SKM-1 treated with dmso at 0.1 percent for 144 hours (cell line): ENCODE data around the gene PAMR1.

Experiments used
- DNase-seq: peaks from one replicate; lab custom pipeline; 2025; ENCODE audit not compliant: unreplicated experiment; lab: John Stamatoyannopoulos, UW

PAMR1 gene

DNA sequence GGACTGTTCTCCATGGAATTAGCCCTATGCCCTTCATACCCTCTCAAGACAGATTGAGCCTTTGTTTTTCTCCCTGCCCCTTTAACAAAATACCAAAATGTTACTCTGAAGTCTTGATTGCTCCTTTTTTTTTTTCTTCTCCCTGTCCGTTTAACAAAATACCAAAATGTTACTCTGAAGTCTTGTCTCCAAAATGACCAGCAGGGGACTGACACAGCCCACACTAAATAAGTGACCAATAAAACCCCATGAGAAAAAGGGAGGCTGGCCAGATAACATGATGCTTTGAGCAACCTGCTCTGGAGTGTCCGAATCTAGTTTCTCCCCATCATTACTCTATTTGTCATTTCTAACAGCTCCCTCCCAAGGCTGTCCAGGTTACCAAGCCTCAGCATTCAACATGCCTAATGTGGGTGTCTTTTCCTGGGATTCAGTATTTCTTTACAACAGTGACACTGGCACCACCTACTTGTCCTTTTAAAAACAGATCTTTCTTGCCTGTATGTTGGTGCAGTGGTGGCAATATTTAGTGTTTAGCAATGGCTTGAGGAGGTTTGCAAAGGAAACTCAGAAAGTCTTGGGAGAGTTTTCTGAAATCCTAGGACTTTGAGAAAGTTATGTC lies 63.4 kb downstream of the PAMR1 start:
- DNase-seq, result no peak

GRCh38 chr11:35459489-35459888 lies 65.9 kb downstream of the PAMR1 start:
- no peak for DNase-seq

GRCh38 chr11:35458846-35459245 lies 66.6 kb downstream of the PAMR1 start:
- no peak for DNase-seq

GRCh38 chr11:35454362-35454761 lies 71.1 kb downstream of the PAMR1 start:
- no peak for DNase-seq

- DNase-seq, result no peak
These were observed 88.7 kb downstream of the PAMR1 start for GRCh38 chr11:35436581-35437250.

GRCh38 chr11:35433588-35433987 lies 91.8 kb downstream of the PAMR1 start:
- no peak for DNase-seq

DNA sequence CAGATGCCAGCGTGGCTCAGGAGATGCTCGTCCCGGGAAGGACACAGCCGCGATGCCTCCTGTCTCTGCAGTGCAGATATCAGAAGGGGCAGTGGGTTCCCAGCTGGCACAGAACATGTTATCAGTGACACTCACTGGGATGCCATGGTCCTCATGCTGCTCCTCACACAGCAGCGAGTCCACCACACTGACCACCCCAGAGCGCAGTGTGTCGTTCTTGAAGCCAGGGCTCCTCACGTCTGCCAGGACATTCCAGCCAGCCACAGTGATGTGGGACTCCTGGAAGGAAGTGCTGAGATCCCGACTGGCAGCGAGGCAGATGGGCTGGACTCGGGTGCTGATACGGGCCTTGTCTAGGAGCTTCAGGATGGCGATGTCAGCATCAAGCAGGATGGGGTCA lies 93.0 kb downstream of the PAMR1 start:
- DNase-seq, result no peak

GRCh38 chr11:35427071-35427470 lies 98.3 kb downstream of the PAMR1 start:
- DNase-seq, result no peak

DNA sequence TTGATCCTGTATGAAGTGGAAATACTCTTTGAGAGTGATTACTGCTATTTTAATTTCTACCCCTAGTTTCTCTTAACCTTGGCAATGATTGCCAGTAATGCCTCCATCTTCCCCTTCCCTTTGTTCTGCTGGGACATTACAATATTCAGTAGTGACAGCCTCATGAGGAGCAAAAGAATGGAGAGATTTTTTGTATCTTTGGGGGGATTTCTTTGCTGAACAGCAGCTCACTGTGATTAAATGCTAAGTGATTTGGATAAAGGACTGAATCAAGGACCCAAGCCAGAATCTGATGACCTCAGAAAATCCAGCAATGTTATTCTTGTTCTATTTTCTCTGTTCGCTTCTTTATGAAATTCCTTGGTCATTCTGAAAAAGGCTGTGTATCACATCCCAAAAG lies 99.1 kb downstream of the PAMR1 start:
- no peak for DNase-seq

DNA sequence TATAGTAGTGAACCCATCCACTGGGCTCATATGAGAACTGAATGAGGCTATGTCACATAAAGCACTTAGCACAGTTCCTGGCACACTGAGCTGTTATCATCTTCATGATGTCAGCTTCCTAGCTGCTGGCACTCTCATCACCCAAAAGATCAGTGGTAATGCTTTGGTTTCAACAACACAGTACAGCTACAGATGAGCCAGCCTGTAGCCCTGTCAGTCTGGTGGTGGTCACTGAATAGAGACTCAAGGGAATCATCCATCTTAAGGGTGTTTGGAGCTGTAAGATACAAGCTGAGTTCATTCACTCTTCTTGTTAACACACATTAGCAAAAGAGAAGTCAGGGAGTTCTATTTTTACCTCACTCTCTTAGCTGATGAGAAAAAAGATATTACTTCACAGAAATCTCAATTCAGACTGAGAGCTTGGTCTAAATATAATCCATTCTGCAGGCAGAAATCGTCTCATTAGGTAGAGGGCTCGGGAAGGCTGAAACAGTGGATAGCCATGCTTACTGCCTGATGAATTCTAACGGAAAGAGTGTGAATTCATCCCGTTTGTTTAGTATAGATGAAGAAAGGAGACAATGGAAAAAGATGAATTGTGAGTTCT lies 99.7 kb downstream of the PAMR1 start:
- no peak for DNase-seq

DNA sequence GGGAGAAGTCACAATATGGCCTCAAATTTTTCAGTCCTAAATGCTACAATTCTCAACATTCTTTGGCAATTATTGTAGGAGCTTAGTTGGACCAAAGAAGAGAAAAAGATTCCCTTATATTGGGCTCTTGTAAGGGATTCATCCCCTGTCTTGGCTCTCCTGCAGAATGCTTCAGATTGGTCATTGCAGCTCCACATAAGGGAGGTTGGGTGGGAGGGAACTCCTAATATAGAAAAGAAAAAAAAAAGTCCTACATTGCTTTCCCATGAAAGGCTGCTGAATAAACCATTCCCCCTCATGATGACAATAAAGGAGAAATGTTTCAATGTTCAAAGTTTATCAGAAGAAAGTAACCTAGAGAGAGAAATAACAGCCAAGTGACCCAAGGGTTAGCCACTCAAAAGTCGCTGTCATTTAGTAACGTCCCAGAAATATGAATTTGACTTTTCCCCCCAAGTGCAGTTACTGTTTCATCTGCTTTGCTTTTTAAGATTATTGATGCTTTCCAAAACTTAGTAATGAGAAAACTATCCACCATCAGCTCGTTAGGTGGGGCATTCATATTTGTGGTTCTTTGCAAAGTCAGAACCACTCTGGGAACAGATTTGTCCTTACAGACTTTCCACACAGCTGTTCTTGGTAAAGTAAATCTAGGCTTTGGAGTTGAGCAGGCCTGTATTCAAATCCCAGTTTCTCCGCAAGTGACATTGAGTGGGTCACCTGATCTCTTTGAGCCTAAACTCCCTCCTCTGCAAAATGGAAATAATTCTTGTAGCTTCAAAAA lies 101.1 kb downstream of the PAMR1 start:
- no peak for DNase-seq

GRCh38 chr11:35420371-35420770 lies 105.0 kb downstream of the PAMR1 start:
- no peak for DNase-seq

- DNase-seq, result no peak
These were observed 105.5 kb downstream of the PAMR1 start for GRCh38 chr11:35419830-35420333.

GRCh38 chr11:35419184-35419829 lies 106.1 kb downstream of the PAMR1 start, which contains the start of gene SLC1A2:
TSS of gene SLC1A2 (minus strand) at chr11:35419558. CDS start at chr11:35418966, 592 bp downstream.
- no peak for DNase-seq

DNA sequence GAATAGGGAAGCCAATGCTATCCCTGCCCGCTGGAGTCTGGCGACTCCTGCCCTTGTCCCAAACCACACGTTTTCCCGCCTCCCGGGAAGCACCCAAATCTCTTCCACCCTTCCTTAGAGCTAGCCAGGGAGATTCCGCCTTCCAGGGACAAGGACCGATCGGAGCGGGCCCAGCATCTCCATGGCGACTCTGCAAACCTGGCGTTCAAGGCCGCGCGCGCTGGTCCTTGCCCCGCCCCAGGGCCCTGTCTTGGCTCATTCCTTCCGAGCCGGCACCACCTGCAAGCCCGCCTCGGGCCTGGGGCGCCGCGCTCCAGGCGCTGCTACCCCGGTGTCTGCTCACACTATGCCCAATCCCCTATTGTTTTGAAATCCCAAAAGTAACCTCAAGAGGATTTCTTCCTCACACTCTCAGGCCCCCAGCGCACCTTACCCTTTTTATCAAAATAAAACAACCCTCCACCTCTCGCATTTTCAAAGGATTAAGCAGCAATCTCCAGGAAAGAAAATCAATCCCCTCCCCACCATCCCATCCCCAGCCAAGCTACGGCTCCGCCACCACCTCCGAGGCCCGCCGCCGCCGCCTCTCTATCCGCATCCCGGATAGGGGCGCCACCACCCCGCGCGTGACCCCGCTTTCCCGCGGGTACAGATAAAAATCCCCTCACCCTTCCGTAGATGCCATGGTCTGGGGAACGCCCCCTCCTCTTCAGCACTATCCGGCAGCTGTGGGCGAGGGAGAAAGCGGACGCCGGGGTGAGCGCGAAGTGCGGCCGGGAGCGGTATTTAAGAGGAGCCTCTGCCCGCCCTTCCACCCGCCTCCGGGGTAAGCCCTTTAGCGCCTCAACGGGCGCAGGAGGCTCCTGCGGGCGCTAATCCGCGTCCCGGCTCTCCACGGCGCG lies 106.9 kb downstream of the PAMR1 start:
- DNase-seq, result no peak

GRCh38 chr11:35415487-35415886 lies 109.9 kb downstream of the PAMR1 start:
- no peak for DNase-seq

DNA sequence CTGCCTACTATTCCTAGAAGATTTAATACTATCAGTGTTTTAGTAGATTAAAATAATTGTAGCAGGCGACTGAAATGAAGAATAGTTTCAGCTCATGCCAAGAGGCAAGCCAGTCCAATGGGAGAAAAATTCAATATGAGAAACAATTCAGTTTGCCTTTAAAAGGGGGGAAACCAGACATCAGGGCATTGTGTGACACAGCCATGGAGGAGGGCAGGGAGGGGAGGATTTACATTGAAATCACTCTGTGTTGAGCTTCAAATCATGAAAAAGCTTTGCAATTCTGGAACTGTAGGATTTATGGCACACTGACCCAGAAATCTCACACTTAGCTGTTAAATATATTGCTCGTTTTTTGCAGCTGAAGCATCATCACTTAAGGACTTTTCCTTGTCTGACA lies 110.6 kb downstream of the PAMR1 start:
- no peak for DNase-seq

GRCh38 chr11:35414311-35414710 lies 111.1 kb downstream of the PAMR1 start:
- no peak for DNase-seq

GRCh38 chr11:35413598-35413997 lies 111.8 kb downstream of the PAMR1 start:
- DNase-seq, result no peak

DNA sequence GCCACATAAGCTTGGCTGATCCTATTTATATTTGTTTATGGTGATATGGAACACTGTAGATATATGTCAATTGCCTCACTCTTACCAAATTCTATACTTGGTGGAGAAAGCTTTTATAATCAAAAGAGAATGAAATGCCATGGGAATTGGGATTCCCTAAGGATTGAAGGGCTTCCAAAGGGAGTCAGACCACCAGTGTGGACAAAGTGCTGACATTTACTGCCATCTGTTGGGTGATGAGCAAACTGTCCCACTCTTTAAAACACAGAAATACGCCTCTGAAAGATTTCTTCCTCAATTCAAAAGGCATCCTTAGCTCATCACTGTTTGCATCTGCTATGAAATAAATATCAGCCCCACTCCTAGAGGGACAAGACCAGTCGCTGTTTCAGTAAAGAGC lies 113.1 kb downstream of the PAMR1 start:
- no peak for DNase-seq
